Upper lobe of left lung (tissue), 6 donors: Measurements from ENCODE around the gene MCM3AP. TPM values are rescaled to one million over a fixed set of nuclear protein-coding genes. Genes with fewer than 3 reads are reported as not detected.

Source experiments
- ATAC-seq, 2 donors: fragments of 200-7000 bp; cut with Tn5 transposase; one replicate each; pipeline ENCODE4 v1.9.1; 2022; ENCODE audit warnings: mild to moderate bottlenecking in 2 of 2, moderate library complexity in 2 of 2; ENCODE audit not compliant: low FRiP score in 2 of 2
- DNase-seq, 2 donors: peaks; one replicate each; pipeline ENCODE4 v3.0.0-alpha.2; 2019 to 2020
- H3K27ac ChIP-seq, 4 donors: fragments of 200-600 bp; sonication (generic); one replicate each; pipeline ENCODE4 v1.5.1; 2016 to 2019
- H3K27me3 ChIP-seq, 4 donors: fragments of 200-600 bp; sonication (generic); one replicate each; pipeline ENCODE4 v1.5.1; 2017 to 2019
- H3K36me3 ChIP-seq, 4 donors: fragments of 200-600 bp; sonication (generic); one replicate each; pipeline ENCODE4 v1.5.1; 2016 to 2019
- H3K4me1 ChIP-seq, 4 donors: fragments of 200-600 bp; sonication (generic); one replicate each; pipeline ENCODE4 v1.5.1; 2018 to 2019
- H3K4me3 ChIP-seq, 4 donors: fragments of 200-600 bp; sonication (generic); one replicate each; pipeline ENCODE4 v1.5.1; 2017 to 2019; ENCODE audit warnings: mild to moderate bottlenecking in 2 of 4, moderate library complexity in 1 of 4
- H3K9me3 ChIP-seq, 4 donors: fragments of 200-600 bp; sonication (generic); one replicate each; pipeline ENCODE4 v1.5.1; 2018 to 2019
- CTCF ChIP-seq, 6 experiments: fragments of 450-650 bp in 4 of 6; fragments of 200-600 bp in 2 of 6; sonication (generic) in 2 of 6; IDR thresholded peaks; one replicate each; pipeline ENCODE4 v1.5.1; 2016 to 2019; ENCODE audit warnings: antibody characterized with exemption in 6 of 6
- EP300 ChIP-seq, 4 donors: sonication (generic); formaldehyde crosslinking; IDR thresholded peaks; one replicate each; pipeline ENCODE4 v1.5.1; 2017; ENCODE audit warnings: antibody characterized with exemption in 4 of 4, control low read depth in 2 of 4
- POLR2A ChIP-seq, 4 donors: fragments of 450-650 bp; IDR thresholded peaks; one replicate each; pipeline ENCODE4 v1.5.1; 2016 to 2017; ENCODE audit warnings: antibody characterized with exemption in 4 of 4, mild to moderate bottlenecking in 2 of 4
- POLR2AphosphoS5 ChIP-seq, 2 donors: sonication (generic); formaldehyde crosslinking; IDR thresholded peaks; one replicate each; pipeline ENCODE4 v1.5.1; 2017; ENCODE audit warnings: antibody characterized with exemption in 2 of 2
- WGBS, 2 donors: methylation state at CpG; one replicate each; pipeline ENCODE4 v1.1.5; 2017 to 2018; 5-methylcytosine and 5-hydroxymethylcytosine counted together
- total RNA-seq, 6 donors: library from RNA; depleted of rRNA in 4 of 6; stranded (reverse); fragments of >200 nt in 4 of 6; gene quantifications; one replicate each; pipeline versions ENCODE4 v1.1.0 to v1.2.1, GENCODE V29; 2016 to 2021
- donor health status: DM: no; HTN: no; CAD: no; lungs with moderate emphysema.
- donor health status: DM: no; HTN: yes; CAD: no; lungs with severe emphysema.

MCM3AP gene
- total RNA-seq, 6 donors from 2014 or later = 93.3 to 226 (median 98.4) TPM

- Histone ChIP-seq H3K9me3 (no peaks in the 10 kb centered on the region), H3K36me3 (peaks cover 0 to 16% (median 6%) of the 10 kb centered on the region in 4 donors), H3K27ac (peak within 1 kb of the TSS; percentile 95 to 98 (median 96)), H3K4me1 (peaks cover 23 to 39% (median 30%) of the 10 kb centered on the region in 4 donors), H3K4me3 (peak within 1 kb of the TSS; percentile 77 to 100 (median 92)), H3K27me3 (no peaks in the 10 kb centered on the region)
- peak; percentile 97 to 100 for DNase-seq
- TF ChIP-seq CTCF (IDR thresholded peaks at IDR 0.05) (peak in 1 of 6 experiments; percentile 15), EP300 (IDR thresholded peaks at IDR 0.05) (no peak), POLR2A (IDR thresholded peaks at IDR 0.05) (peak in 2 of 4 donors; percentile 32 to 71), POLR2AphosphoS5 (IDR thresholded peaks at IDR 0.05) (peak; percentile 43 to 58)
- peak; percentile 97 to 98 for ATAC-seq
- WGBS, 2 donors = 0 to 1% methylated on average over 31 to 54 of the region's 76 CpGs
Measured at GRCh38 chr21:46323710-46324389, 38.4 kb upstream of the MCM3AP start, which contains the start of the genes C21orf58 and PCNT. Gene C21orf58 (minus strand): TSS chr21:46323870. CDS start chr21:46322738, 1,132 bp downstream. Gene PCNT (plus strand): TSS chr21:46324156. CDS start chr21:46324229, 73 bp downstream.

GRCh38 chr21:46323227-46323709, 37.9 kb upstream of the MCM3AP start:
- DNase-seq = no peak

GRCh38 chr21:46322351-46323226, 37.2 kb upstream of the MCM3AP start:
- Histone ChIP-seq H3K4me3 (peak overlapping the region; percentile 8 to 100 (median 80)), H3K27me3 (no peaks in the 10 kb centered on the region), H3K9me3 (no peaks in the 10 kb centered on the region), H3K36me3 (peaks cover 0 to 4% (median 1%) of the 10 kb centered on the region in 4 donors), H3K4me1 (peaks cover 23 to 45% (median 30%) of the 10 kb centered on the region in 4 donors), H3K27ac (peak overlapping the region in 1 of 4 donors; percentile 98)
- TF ChIP-seq CTCF (IDR thresholded peaks at IDR 0.05) = no peak
- TF ChIP-seq POLR2AphosphoS5 (IDR thresholded peaks at IDR 0.05) = no peak
- no peak for TF ChIP-seq POLR2A (IDR thresholded peaks at IDR 0.05)
- TF ChIP-seq EP300 (IDR thresholded peaks at IDR 0.05) = no peak
- ATAC-seq = no peak
- WGBS, 2 donors = 4 to 6% methylated on average over 41 to 50 of the region's 50 CpGs
- peak; percentile 31 to 83 for DNase-seq

More at GRCh38 chr21:46323227-46323709, 37.9 kb upstream of the MCM3AP start:
- Histone ChIP-seq H3K4me3 (peak overlapping the region; percentile 49 to 100 (median 80)), H3K27ac (peak overlapping the region in 2 of 4 donors; percentile 33 to 98), H3K4me1 (peaks cover 23 to 40% (median 30%) of the 10 kb centered on the region in 4 donors), H3K36me3 (peaks cover 0 to 11% (median 5%) of the 10 kb centered on the region in 4 donors), H3K9me3 (no peaks in the 10 kb centered on the region), H3K27me3 (no peaks in the 10 kb centered on the region)
- ATAC-seq = no peak
- 1 to 2% methylated on average over 26 to 30 of the region's 34 CpGs for WGBS, 2 donors
- TF ChIP-seq EP300 (IDR thresholded peaks at IDR 0.05) = no peak
- no peak for TF ChIP-seq POLR2AphosphoS5 (IDR thresholded peaks at IDR 0.05)
- no peak for TF ChIP-seq POLR2A (IDR thresholded peaks at IDR 0.05)
- TF ChIP-seq CTCF (IDR thresholded peaks at IDR 0.05) = no peak

GRCh38 chr21:46320331-46320801, 35.0 kb upstream of the MCM3AP start:
- H3K9me3 ChIP-seq = no peaks in the 10 kb centered on the region
- no peaks in the 10 kb centered on the region for H3K36me3 ChIP-seq
- TF ChIP-seq POLR2AphosphoS5 (IDR thresholded peaks at IDR 0.05) (no peak), EP300 (IDR thresholded peaks at IDR 0.05) (no peak), CTCF (IDR thresholded peaks at IDR 0.05) (no peak), POLR2A (IDR thresholded peaks at IDR 0.05) (no peak)
- H3K4me3 ChIP-seq = no peak overlapping the region
- ATAC-seq (no peak), DNase-seq (no peak)
- peaks cover 16 to 40% (median 27%) of the 10 kb centered on the region in 4 donors for H3K4me1 ChIP-seq
- WGBS, 2 donors = 45 to 49% methylated on average over 4 of the region's 4 CpGs
- no peaks in the 10 kb centered on the region for H3K27me3 ChIP-seq
- no peak overlapping the region for H3K27ac ChIP-seq
